GM12875 (cell line): Measurements from ENCODE around the gene HDAC4.

Experiments used
- H3K4me3 ChIP-seq: one replicate; pipeline ENCODE4 v1.5.1; 2011; ENCODE audit warnings: low read depth, low read length, control low read depth
- CTCF ChIP-seq: IDR thresholded peaks from 2 replicates; pipeline ENCODE4 v1.5.1; 2011; ENCODE audit warnings: low read depth, mild to moderate bottlenecking, control low read depth, inconsistent platforms, low read length, moderate library complexity, borderline replicate concordance; ENCODE audit not compliant: insufficient read depth

HDAC4 gene

GRCh38 chr2:239208465-239209180, 192.2 kb downstream of the HDAC4 start:
- TF ChIP-seq CTCF: no peak
- no peak overlapping the region for H3K4me3 ChIP-seq

DNA sequence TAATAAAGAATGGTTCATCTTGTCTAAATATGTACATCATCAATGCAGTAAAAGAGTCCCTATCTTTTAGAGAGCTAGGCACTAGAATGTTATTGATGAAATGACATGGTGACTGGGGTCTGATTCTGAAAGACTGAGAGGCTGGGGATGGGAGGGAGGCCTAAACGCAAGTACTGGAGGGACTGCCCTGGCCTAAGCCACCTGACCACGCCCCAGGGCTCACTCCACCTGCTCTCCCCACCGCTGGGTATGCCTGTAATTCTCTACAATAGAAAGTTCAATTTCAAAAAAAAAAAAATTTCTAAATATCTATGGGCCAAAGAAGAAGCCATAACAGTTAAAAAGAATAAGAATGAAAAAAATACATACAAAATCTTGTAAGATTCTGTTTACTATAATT, 194.0 kb downstream of the HDAC4 start:
- no peak overlapping the region for H3K4me3 ChIP-seq
- no peak for TF ChIP-seq CTCF

- TF ChIP-seq CTCF: no peak
- H3K4me3 ChIP-seq: no peak overlapping the region
These were observed 194.8 kb downstream of the HDAC4 start for GRCh38 chr2:239206042-239206441.

- no peak overlapping the region for H3K4me3 ChIP-seq
- TF ChIP-seq CTCF: no peak
These were observed 195.8 kb downstream of the HDAC4 start for GRCh38 chr2:239204876-239205468.

- TF ChIP-seq CTCF: no peak
- H3K4me3 ChIP-seq: no peak overlapping the region
These were observed 196.5 kb downstream of the HDAC4 start for GRCh38 chr2:239204136-239204875.

GRCh38 chr2:239203443-239204135, 197.2 kb downstream of the HDAC4 start:
- no peak for TF ChIP-seq CTCF
- H3K4me3 ChIP-seq: no peak overlapping the region
